PC-9 (cell line): ENCODE results near the gene EEA1. TPM values are rescaled to one million over a fixed set of nuclear protein-coding genes. Genes with fewer than 3 reads are reported as not detected.

Experiments
- BruUV-seq: library from RNA; stranded (reverse); fragments of 400-500 nt; replicated peaks from 2 replicates; lab custom pipeline; 2021; lab: Mats Ljungman, UMichigan
- CTCF ChIA-PET: fragments of 300-600 bp; sonication (Branson Sonifier 250); formaldehyde crosslinking; loops from one replicate; lab custom pipeline; 2022; ENCODE audit warnings: antibody characterized with exemption; lab: Charles Lee
- POLR2A ChIA-PET: fragments of 300-600 bp; sonication (Branson Sonifier 250); formaldehyde crosslinking; loops from one replicate; lab custom pipeline; 2022; ENCODE audit warnings: antibody characterized with exemption; ENCODE audit not compliant: unreplicated experiment; lab: Charles Lee
- DNase-seq, 2 experiments: peaks; one replicate each; pipeline versions ENCODE4 v3.0.0 to v3.0.0-alpha.2; 2015 to 2022; ENCODE audit warnings: mixed read lengths in 1 of 2
- H2AFZ ChIP-seq: fragments of 200-600 bp; sonication (generic); 2 replicates; pipeline ENCODE4 v1.8.1; 2017; ENCODE audit warnings: antibody characterized with exemption
- H3F3A ChIP-seq: fragments of 200-600 bp; sonication (generic); 2 replicates; pipeline ENCODE4 v1.8.1; 2017; ENCODE audit warnings: antibody characterized with exemption, mild to moderate bottlenecking, low read depth; ENCODE audit not compliant: insufficient read depth
- H3K27ac ChIP-seq: fragments of 200-600 bp; sonication (generic); 2 replicates; pipeline ENCODE4 v1.6.1; 2016; ENCODE audit warnings: mixed run types
- H3K27me3 ChIP-seq: fragments of 200-600 bp; sonication (generic); 2 replicates; pipeline ENCODE4 v1.6.1; 2016; ENCODE audit warnings: low read depth, mixed run types; ENCODE audit not compliant: insufficient read depth
- H3K36me3 ChIP-seq: fragments of 200-600 bp; sonication (generic); 2 replicates; pipeline ENCODE4 v1.6.1; 2016; ENCODE audit warnings: low read depth, mixed run types
- H3K4me1 ChIP-seq: fragments of 200-600 bp; sonication (generic); replicated peaks from 2 replicates; pipeline ENCODE4 v1.6.1; 2016; ENCODE audit warnings: mixed run types; ENCODE audit not compliant: insufficient read depth
- H3K4me2 ChIP-seq: fragments of 200-600 bp; sonication (generic); 2 replicates; pipeline ENCODE4 v1.6.1; 2017; ENCODE audit warnings: mixed run types
- H3K4me3 ChIP-seq: fragments of 200-600 bp; sonication (generic); 2 replicates; pipeline ENCODE4 v1.6.1; 2016; ENCODE audit warnings: mixed run types
- H3K79me2 ChIP-seq: fragments of 200-600 bp; sonication (generic); 2 replicates; pipeline ENCODE4 v1.6.1; 2017; ENCODE audit warnings: low read depth, mixed run types
- H3K9me2 ChIP-seq: fragments of 200-600 bp; sonication (generic); 2 replicates; pipeline ENCODE4 v1.8.1; 2017; ENCODE audit warnings: mild to moderate bottlenecking; ENCODE audit not compliant: insufficient read depth
- H3K9me3 ChIP-seq: fragments of 200-600 bp; sonication (generic); 2 replicates; pipeline ENCODE4 v1.8.1; 2016; ENCODE audit warnings: low read depth; ENCODE audit not compliant: insufficient read depth
- H4K20me1 ChIP-seq: fragments of 200-600 bp; sonication (generic); 2 replicates; pipeline ENCODE4 v1.8.1; 2017; ENCODE audit not compliant: insufficient read depth
- CTCF ChIP-seq: fragments of 200-600 bp; sonication (generic); conservative IDR thresholded peaks from 2 replicates; pipeline ENCODE4 v1.6.1; 2017; ENCODE audit warnings: mixed run types, antibody characterized with exemption, mild to moderate bottlenecking, moderate library complexity
- EZH2 ChIP-seq: fragments of 200-600 bp; sonication (generic); IDR thresholded peaks from 2 replicates; pipeline ENCODE4 v1.8.0; 2017; ENCODE audit warnings: antibody characterized with exemption, low read depth
- intact Hi-C: fragments of 100-400 bp; cut with micrococcal nuclease; formaldehyde crosslinking; loops from one replicate; pipeline ENCODE4 v1.10.0; 2022; ENCODE audit not compliant: unreplicated experiment
- total RNA-seq: library from RNA; stranded (reverse); gene quantifications from 2 replicates; pipeline ENCODE4 v1.2.3, GENCODE V29; 2021

Gene EEA1
- total RNA-seq, 1 experiment from 2014 or later, result 15.7 TPM

GRCh38 chr12:92890601-92891106 is 38.4 kb downstream of the EEA1 start:
- H3K4me3 ChIP-seq, result no peak overlapping the region
- H3F3A ChIP-seq, result no peaks in the 10 kb centered on the region
- no peak overlapping the region for H3K4me2 ChIP-seq
- no peaks in the 10 kb centered on the region for H3K27me3 ChIP-seq
- intact Hi-C loops, result no loop called here
- no peaks in the 10 kb centered on the region for H4K20me1 ChIP-seq
- no peaks in the 10 kb centered on the region for H3K79me2 ChIP-seq
- H3K9me2 ChIP-seq, result no peaks in the 10 kb centered on the region
- H3K4me1 ChIP-seq, result no peaks in the 10 kb centered on the region
- CTCF ChIA-PET, result no interaction called here
- no peak overlapping the region for H3K27ac ChIP-seq
- TF ChIP-seq CTCF, result no peak
- no TSS peak for BruUV-seq
- H2AFZ ChIP-seq, result no peak overlapping the region
- no peaks in the 10 kb centered on the region for H3K9me3 ChIP-seq
- POLR2A ChIA-PET, result no interaction called here
- DNase-seq, result no peak
- 0 out of 2 replicates have a peak, but pooled peaks cover 3% of the 10 kb centered on the region for H3K36me3 ChIP-seq

- H3K4me3 ChIP-seq, result no peak overlapping the region
- 0 out of 2 replicates have a peak, but pooled peaks cover 3% of the 10 kb centered on the region for H3K36me3 ChIP-seq
- CTCF ChIA-PET, result interaction anchor here (0.6 kb wide), 1 partner anchor 86 kb away, joined by 8 read pairs; no protein-coding TSS in a partner anchor
Measured at GRCh38 chr12:92886131-92886530, 43.0 kb downstream of the EEA1 start.

GRCh38 chr12:92879698-92880322 is 49.3 kb downstream of the EEA1 start:
- POLR2A ChIA-PET, result interaction anchor here (0.7 kb wide), 1 partner anchor 588 kb away, joined by 3 read pairs; no protein-coding TSS in a partner anchor
- CTCF ChIA-PET, result no interaction called here

More at GRCh38 chr12:92886131-92886530, 43.0 kb downstream of the EEA1 start:
- TF ChIP-seq EZH2 (no peak), CTCF (no peak)
- DNase-seq, result no peak
- intact Hi-C loops, result no loop called here
- Histone ChIP-seq H3K4me1 (no peaks in the 10 kb centered on the region), H3K27ac (no peak overlapping the region), H3K4me2 (no peak overlapping the region), H4K20me1 (no peaks in the 10 kb centered on the region), H3K27me3 (no peaks in the 10 kb centered on the region), H3K79me2 (no peaks in the 10 kb centered on the region), H3K9me3 (no peaks in the 10 kb centered on the region), H3K9me2 (no peaks in the 10 kb centered on the region), H3F3A (no peaks in the 10 kb centered on the region), H2AFZ (no peak overlapping the region)
- BruUV-seq, result no TSS peak
- POLR2A ChIA-PET, result interaction anchor here (0.6 kb wide), 1 partner anchor 40 kb away, joined by 5 read pairs; no protein-coding TSS in a partner anchor

More at GRCh38 chr12:92879698-92880322, 49.3 kb downstream of the EEA1 start:
- H3K4me3 ChIP-seq, result no peak overlapping the region
- H3K9me2 ChIP-seq, result no peaks in the 10 kb centered on the region
- H3F3A ChIP-seq, result no peaks in the 10 kb centered on the region
- H3K4me2 ChIP-seq, result no peak overlapping the region
- H3K9me3 ChIP-seq, result no peaks in the 10 kb centered on the region
- H3K79me2 ChIP-seq, result no peaks in the 10 kb centered on the region
- intact Hi-C loops, result no loop called here
- no peaks in the 10 kb centered on the region for H4K20me1 ChIP-seq
- H3K27me3 ChIP-seq, result no peaks in the 10 kb centered on the region
- no peak overlapping the region for H3K27ac ChIP-seq
- DNase-seq, result no peak
- H2AFZ ChIP-seq, result no peak overlapping the region
- no peaks in the 10 kb centered on the region for H3K4me1 ChIP-seq
- no peaks in the 10 kb centered on the region for H3K36me3 ChIP-seq
- TF ChIP-seq EZH2 (no peak), CTCF (no peak)
- BruUV-seq, result no TSS peak
